C1 segment of cervical spinal cord (tissue), 14 donors: Measurements from ENCODE around the gene NDUFB11.

Experiments used
- DNase-seq, 14 donors: peaks; one replicate each; lab custom pipeline; 2025; lab: John Stamatoyannopoulos, UW

NDUFB11 gene

GRCh38 chrX:47144626-47145394 is at the start of gene NDUFB11, which contains the start of gene RBM10:
TSS of gene NDUFB11 (minus strand) at chrX:47144702. CDS start at chrX:47144679, 23 bp downstream.
TSS of gene RBM10 (plus strand) at chrX:47145221. CDS start at chrX:47147482, 2,261 bp downstream.
- peak; percentile 39 to 93 (median 79) for DNase-seq

GRCh38 chrX:47193475-47194193 is 49.1 kb upstream of the NDUFB11 start, which contains the start of gene UBA1:
TSS of gene UBA1 (plus strand) at chrX:47193829. CDS start at chrX:47198803, 4,974 bp downstream.
- DNase-seq: peak; percentile 59 to 98 (median 94)

DNA sequence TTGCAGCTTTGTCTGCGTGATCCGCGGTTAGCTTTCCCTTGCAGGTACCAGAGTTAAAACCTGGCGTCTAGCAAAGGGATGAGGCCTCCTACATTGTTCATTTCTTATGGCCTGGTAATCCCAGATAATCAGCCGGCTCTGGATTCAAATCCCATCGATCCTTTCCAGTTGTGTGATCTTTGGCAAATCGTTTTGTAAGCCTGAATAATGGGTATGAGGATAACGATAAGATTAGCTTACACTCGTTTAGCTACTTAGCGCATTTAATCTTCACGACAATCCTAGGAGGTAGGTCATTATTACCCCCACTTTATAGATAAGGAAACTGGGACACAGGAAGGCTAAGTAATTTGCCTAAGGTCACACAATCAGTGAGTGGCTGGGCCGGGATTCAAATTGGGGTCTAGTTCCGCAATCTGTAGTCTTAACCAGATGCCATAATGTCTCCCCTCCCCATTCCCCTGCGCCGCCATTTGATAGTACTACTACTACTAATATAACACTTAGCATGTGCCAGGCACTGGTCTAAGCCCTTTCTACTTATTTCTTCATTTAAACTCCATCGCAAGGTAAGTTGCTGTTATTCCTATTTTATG is 47.4 kb upstream of the NDUFB11 start:
- DNase-seq: no peak

GRCh38 chrX:47191331-47191730 is 46.8 kb upstream of the NDUFB11 start:
- peak in 1 of 14 donors; percentile 21 for DNase-seq

- DNase-seq: peak; percentile 9 to 84 (median 73)
These were observed 46.2 kb upstream of the NDUFB11 start for GRCh38 chrX:47190445-47191269.

DNA sequence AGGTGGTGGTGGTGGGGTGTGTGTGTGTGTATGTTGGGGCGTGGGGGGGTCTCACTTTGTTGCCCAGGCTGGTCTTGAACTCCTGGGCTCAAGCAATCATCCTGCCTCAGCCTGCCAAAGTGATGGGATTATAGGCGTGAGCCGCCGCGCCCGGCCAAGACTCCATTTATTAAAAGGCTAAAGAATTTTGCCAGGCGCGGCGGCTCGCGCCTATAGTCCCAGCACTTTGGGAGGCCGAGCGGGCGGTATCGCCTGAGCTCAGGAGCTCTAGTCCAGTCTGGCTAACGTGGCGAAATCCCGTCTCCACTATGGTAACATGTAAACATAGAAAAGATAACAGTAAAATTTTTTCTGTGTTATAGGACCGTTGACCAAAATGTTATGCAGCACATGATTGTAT is 45.4 kb upstream of the NDUFB11 start:
- no peak for DNase-seq

GRCh38 chrX:47187106-47187677 is 42.7 kb upstream of the NDUFB11 start:
- no peak for DNase-seq

GRCh38 chrX:47186096-47186740 is 41.7 kb upstream of the NDUFB11 start:
- DNase-seq: no peak

- no peak for DNase-seq
These were observed 40.7 kb upstream of the NDUFB11 start for GRCh38 chrX:47185241-47185640.

- no peak for DNase-seq
These were observed 40.0 kb upstream of the NDUFB11 start for GRCh38 chrX:47184486-47184885.

- no peak for DNase-seq
These were observed 37.7 kb upstream of the NDUFB11 start for GRCh38 chrX:47182106-47182700.

GRCh38 chrX:47181301-47181700 is 36.8 kb upstream of the NDUFB11 start:
- DNase-seq: no peak

GRCh38 chrX:47180346-47180745 is 35.8 kb upstream of the NDUFB11 start:
- DNase-seq: no peak

- DNase-seq: no peak
These were observed 35.4 kb upstream of the NDUFB11 start for GRCh38 chrX:47179928-47180255.

DNA sequence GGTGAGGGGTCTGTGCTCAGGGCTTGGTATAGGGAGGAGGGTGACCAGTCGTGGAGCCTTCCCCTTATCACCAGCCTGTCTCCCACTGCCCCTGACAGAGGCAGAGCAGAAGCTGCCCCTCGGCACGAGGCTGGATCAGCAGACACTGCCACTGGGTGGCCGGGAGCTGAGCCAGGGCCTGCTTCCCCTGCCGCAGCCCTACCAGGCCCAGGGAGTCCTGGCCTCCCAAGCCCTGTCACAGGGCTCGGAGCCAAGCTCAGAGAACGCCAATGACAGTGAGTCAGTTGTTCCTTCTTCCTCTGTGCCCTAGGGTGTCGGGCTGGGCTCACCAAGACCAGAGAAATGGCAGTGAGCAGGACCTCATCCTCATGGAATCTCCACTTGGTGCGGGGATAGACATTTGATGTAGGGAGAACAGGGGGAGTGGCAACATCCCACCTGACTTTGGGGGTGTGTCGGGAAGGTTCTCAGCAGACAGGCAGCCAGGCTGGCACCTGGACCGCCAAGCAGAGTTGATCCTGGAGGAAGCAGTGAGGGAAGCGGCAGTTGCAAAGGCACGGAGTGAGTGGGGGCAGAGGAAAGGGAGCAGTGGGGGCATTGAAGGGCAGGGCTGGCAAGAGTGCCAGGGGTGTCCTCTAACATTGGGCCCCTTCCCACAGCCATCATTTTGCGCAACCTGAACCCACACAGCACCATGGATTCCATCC is 34.9 kb upstream of the NDUFB11 start:
- peak in 12 of 14 donors; percentile 1 to 77 (median 41) for DNase-seq

- DNase-seq: no peak
These were observed 33.8 kb upstream of the NDUFB11 start for GRCh38 chrX:47178337-47178736.

- DNase-seq: no peak
These were observed 32.6 kb upstream of the NDUFB11 start for GRCh38 chrX:47177079-47177478.

- no peak for DNase-seq
These were observed 31.7 kb upstream of the NDUFB11 start for GRCh38 chrX:47176101-47176740.

DNA sequence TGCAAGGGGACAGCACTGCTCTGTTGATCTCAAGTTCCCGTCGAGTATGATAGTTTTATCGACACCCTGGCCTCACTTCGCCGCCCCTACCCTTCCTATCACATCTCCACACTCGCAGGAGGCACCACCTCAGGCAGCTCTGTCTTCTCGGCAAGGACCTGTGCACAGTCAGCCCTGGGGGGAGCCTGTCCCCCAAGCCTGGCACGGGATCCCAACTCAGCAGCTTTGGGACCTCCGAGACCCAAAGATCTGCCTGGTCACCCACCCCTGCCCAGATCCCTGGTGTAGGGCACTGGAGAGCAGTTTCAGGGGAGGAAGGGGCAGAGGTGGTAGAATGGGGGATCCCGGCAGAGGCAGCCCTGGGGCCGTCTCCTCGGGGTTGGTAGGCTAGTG is 31.1 kb upstream of the NDUFB11 start:
- no peak for DNase-seq
